Limb (tissue), 2 donors: Measurements from ENCODE around the gene VAX1.
"Not testable (repeated sequence)": the region's sequence is repeated elsewhere in the genome, so short reads cannot be mapped to it uniquely, and the experiment has no call there.

Experiments
- DNase-seq, 2 donors: peaks; one replicate each; pipeline ENCODE4 v3.0.0-alpha.2; 2016; ENCODE audit errors: extremely low spot score in 2 of 2

The VAX1 gene

DNA sequence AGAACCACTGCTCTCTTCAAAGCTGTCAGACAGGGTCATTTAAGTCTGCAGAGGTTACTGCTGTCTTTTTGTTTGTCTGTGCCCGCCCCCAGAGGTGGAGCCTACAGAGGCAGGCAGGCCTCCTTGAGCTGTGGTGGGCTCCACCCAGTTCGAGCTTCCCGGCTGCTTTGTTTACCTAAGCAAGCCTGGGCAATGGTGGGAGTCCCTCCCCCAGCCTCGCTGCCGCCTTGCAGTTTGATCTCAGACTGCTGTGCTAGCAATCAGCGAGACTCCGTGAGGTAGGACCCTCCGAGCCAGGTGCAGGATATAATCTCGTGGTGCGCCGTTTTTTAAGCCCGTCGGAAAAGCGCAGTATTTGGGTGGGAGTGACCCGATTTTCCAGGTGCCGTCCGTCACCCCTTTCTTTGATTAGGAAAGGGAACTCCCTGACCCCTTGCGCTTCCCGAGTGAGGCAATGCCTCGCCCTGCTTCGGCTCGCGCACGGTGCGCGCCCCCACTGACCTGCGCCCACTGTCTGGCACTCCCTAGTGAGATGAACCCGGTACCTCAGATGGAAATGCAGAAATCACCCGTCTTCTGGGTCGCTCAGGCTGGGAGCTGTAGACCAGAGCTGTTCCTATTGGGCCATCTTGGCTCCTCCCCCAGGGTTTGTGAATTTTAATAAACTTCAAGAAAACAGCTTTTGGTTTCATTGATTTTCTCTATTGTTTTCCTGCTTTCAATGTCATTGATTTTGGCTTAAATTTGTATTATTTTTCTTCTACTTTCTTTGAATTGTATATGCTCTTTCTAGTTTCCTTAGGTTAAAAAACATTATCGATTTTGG, 53.4 kb downstream of the VAX1 start:
- DNase-seq, result not testable (repeated sequence)
